Measurements from ENCODE around the gene PCDH1.
"Not testable (repeated sequence)": the region's sequence is repeated elsewhere in the genome, so short reads cannot be mapped to it uniquely, and the experiment has no call there.

The PCDH1 gene

DNA sequence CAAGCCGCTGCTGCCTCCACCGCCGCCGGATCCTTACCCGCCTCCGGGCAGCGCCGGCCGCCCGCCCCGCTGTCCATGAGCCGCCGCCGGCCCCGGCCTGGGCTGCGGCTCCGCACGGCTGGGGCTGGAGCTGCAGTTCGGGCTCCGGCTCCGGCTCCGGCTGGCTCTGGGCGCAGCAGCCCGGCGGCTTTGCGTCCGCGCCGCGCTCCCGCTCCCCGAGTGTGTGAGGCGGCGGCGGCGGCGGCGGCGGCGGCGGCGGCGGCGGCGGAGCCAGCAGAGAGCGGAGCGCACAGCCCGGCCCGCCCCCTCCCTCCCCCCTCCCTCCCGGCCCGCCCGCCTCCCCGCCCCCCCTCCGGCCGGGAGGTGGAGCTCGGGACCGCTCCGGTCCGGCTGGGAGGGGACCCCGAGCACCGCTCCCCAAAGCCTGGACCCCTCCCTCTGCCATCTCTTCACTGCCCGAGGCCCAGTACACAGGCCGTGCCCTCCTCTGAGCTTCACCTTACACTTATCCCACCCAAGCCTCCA, at the start of gene PCDH1:
PCDH1 (minus strand) TSS at position 225 of the 525 bp plus-strand sequence; CDS start at position 77, 148 bp downstream.
- no peak for DNase-seq

DNA sequence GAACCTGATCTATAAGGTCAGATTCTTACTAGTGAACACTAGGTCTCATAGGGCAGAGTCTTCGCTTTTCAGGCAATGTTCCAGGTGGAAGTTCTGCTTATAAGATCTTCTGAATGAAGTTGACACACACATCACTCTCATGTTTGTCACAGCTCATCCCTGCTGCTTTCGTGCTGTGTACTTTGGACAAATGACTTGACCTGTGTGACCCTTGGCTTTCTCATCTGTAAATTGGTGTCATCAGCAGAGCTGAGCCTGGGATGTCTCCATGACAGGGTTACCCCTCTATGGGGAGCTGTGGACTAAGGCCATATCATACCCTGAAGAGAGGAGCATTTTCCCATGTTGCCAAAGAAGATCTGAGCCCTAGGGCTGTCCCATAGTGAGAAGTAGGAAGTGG, 48.2 kb upstream of the PCDH1 start:
- DNase-seq = no peak

DNA sequence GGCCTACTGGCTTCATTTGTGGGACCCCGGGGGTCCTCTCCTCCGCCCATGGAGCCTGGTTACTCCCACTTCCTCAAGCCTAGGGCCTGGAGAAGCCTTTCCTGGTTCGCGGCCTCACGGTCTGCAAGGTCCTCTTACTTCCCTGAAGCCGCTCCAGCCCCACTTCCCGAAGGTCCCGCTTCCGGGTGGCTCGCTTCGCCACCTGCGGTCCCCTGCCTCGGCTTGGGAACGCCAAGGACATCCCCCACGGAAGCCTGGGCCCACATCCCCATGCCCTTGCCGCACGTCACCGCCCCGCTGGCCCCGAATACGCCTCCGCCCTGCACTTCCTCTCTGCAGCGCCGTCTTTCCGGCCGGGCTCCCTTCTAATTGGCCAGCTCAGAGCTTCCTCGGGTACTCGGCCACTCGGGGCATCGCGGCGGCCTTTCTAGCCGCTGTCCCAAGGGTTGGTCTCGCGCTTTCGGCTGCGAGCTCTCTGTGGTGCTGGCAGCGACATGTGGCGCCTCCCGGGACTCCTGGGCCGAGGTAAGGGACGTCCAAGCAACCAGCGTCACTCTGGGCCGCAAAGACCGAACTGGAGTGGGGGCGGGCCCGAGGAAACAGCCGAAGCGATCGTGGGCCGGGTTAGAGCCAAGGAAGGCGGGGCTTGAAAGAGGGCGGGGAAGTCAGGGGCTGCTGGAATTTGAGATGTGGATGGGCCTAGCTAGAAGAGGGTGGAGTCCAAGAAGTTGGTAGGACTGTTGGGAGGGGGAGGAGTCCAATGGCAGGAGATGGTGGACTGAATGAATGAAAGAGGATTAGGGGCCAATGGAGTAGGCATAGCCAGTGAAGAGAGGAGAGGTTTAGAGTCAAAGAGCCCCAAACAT, 45.5 kb upstream of the PCDH1 start, which contains the start of gene DELE1:
DELE1 (plus strand) TSS at position 424 of the 866 bp plus-strand sequence; CDS start at position 495, 71 bp downstream.
- DNase-seq = peak; percentile 70

GRCh38 chr5:141922827-141923447, 44.7 kb upstream of the PCDH1 start:
- not testable (repeated sequence) for DNase-seq

- no peak for DNase-seq
These were observed 42.6 kb upstream of the PCDH1 start for GRCh38 chr5:141920771-141921170.

GRCh38 chr5:141919218-141920119, 41.3 kb upstream of the PCDH1 start:
- no peak for DNase-seq

DNA sequence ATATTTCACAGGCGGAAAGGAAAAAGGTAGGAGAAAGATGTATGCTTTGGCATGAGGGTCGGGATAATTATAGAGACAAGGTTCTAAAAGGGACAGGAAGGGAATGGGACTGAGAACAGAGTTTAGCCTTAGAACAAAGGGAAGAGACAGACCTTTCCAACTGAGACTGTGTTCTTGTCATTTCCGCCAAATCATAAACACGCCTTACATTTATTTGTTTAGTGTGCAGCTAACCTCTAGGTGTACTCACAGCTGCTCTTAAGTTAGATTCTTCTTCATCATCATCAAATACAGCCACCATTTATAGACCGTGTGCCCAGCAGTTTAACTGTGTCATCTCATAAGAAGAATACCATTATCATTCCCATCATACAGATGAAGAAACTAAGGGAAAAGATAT, 39.5 kb upstream of the PCDH1 start:
- no peak for DNase-seq

DNA sequence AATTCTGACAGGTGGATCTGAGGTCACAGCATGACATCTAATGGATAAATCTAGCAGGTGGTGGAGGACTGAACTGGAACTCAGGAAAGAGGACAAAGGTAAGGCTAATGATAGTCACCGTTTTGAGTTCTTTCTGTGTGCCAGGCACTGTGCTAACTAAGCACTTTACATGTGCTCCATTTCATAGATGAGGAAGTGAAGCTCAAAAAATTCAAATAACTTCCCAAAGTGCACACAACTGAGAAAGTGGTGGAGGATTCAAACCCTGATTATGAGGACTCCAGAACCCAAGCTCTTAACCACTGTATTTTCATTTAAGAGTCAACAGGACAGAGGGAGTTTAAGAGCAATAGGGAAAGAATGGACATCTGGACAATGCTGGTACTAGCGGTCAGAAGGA, 38.3 kb upstream of the PCDH1 start:
- no peak for DNase-seq

DNA sequence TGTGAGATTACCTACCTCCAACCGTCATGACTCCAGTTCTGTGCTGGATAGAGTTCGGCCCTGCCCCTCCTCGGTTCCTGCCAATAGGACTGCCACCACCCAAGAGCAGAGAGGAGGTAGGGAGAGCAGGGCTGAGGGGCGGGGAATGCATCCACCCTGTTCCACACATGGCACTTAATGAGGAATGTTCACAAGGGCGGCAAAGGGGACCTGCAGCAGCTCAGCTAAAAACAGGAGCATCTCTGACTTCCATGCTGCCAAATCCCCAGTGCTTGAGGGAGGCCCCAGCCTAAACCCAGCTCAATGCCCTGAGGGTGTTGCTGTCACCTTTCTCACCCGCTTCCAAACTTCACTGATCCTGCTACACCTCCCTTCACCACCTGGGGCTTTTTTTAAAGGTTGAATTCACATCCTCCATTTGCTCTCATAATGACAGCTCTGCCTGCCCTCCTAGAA, 37.7 kb upstream of the PCDH1 start:
- no peak for DNase-seq

- no peak for DNase-seq
These were observed 36.6 kb upstream of the PCDH1 start for GRCh38 chr5:141914797-141915196.

- no peak for DNase-seq
These were observed 36.1 kb upstream of the PCDH1 start for GRCh38 chr5:141914199-141914743.

DNA sequence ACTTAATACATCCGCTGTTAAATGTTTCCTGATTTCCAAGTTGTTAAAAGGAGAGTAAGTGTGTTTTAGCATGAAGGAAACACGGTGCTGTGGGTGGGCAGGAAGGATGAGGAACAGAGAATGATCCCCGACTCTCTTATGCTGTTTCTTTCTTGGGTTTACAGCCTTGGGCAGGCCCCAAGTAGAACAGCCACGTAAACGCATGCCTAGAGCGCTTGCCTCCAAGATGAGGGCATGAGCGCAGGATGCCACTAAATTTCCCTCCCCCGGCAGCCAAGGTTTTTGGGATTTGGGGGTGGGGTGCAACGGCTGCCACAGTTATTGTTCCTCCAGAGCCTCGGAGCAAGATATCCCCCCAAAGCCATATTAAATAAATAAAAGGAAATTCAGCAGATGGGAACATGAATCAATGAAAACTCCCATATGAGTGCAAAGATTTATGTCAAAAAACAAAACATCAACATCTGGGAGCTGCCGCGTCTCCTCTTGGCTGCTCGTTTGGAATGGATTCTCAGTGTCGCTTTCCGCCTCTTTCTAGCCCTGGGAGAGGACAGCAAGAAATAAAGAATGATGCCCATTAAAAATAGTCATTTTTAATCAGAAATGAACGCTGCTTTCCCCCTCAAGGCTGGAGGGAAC, 35.5 kb upstream of the PCDH1 start:
- no peak for DNase-seq

DNA sequence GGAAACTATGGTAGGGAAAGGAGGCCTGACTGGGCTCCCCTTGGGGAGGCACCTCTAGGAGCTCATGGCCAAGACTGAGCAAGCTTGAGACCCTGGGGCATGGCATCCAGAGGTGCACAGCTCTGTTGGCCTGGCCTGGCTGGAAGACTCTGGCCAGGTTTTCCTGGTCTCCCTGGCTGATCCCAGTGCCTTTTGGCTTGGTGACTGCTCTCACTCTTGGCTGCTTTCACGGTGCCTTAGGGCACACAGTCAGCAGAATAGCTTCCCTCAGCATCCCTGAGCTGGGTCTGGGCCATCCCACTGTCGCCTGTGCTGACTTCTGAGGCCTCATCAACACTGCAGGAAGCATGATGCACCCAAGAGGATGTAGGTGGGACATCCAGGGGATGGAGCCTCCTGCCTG, 32.1 kb upstream of the PCDH1 start:
- DNase-seq = no peak

DNA sequence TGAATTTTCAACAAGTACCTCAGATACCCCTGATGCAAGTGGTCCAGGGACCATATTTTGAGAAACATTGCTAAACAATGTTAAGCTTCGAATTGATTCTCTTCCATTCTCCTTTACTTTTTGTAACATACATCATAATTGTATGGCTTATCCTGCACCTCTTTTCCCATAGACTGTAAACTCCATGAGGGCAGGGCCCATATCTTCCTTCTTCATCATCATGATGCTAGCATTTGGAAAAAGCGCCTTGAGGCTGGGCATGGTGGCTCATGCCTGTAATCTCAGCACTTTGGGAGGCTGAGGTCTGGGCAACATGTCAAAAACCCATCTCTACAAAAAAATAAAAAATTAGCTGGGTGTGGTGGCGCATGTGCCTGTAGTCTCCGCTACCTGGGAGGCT, 31.0 kb upstream of the PCDH1 start:
- DNase-seq = no peak

DNA sequence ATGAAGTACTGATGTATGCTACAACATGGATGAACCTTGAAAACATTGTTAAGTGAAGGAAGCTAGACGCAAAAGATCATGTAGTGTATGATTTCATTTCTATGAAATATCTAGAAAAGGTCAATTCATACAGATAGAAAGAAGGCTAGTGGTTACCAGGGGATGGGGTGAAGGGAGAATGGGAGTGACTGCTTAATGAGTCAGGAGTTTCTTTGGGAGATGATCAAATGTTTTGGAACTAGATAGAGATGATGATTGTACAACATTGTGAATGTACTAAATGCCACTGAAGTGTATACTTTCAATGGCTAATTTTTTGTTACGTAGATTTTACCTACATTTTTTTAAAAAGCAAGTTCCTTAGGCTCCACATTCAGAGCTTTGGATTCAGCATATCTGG, 30.6 kb upstream of the PCDH1 start:
- no peak for DNase-seq

GRCh38 chr5:141906972-141907371, 28.8 kb upstream of the PCDH1 start:
- no peak for DNase-seq

DNA sequence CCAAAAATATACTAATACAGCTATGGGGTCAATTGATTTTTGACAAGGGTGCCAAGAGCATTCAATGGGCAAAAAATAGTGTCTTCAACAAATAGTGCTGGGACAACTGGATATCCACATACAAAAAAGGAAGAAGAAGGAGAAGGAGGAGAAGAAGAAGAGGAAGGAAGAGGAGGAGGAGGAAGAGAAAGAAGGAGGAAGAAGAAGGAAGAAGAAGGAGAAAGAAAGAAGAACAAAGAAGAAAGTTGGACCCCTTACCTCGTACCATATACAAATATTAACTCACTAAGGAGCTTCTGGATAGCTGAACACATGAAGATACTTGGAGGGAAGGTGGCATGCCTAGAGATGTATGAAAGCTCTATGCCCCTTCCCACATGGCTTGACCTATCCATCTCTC, 28.3 kb upstream of the PCDH1 start:
- DNase-seq = no peak

DNA sequence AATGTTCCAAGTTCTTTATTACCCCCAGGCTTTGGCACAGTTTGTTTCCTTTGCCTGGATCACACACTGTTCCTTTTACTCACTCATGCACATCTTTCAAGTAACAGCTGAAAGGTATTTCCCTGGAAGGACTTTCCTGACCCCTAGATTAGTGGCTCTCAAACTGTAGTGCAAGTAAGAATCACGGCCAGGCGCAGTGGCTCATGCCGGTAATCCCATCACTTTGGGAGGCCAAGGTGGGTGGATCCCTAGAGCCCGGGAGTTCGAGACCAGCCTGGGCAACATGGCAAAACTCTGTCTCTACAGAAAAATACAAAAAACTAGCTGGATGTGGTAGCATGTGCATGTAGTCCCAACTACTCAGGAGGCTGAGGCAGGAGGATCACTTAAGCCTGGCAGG, 26.3 kb upstream of the PCDH1 start:
- DNase-seq = no peak

GRCh38 chr5:141903261-141903660, 25.1 kb upstream of the PCDH1 start:
- DNase-seq = no peak

GRCh38 chr5:141902015-141902814, 24.0 kb upstream of the PCDH1 start:
- no peak for DNase-seq

- no peak for DNase-seq
These were observed 20.3 kb upstream of the PCDH1 start for GRCh38 chr5:141898448-141899049.

Data from NCI-H2171 (cell line).